Cardiac muscle cell (in vitro differentiated cells and primary cell): ENCODE results near the gene ADAMTS2. TPM values are rescaled to one million over a fixed set of nuclear protein-coding genes. Genes with fewer than 3 reads are reported as not detected.

Experiments used
- DNase-seq, 2 donors: peaks; one replicate each; pipeline versions ENCODE4 v3.0.0 to v3.0.0-alpha.2; 2010 to 2017; ENCODE audit warnings: low read depth in 1 of 2, low spot score in 1 of 2
- H3K27ac ChIP-seq: fragments of 200-600 bp; sonication (generic); 2 replicates; pipeline ENCODE4 v1.5.1; 2016
- H3K27me3 ChIP-seq: fragments of 200-600 bp; sonication (generic); 2 replicates; pipeline ENCODE4 v1.6.0; 2016; ENCODE audit warnings: control low read depth
- H3K36me3 ChIP-seq: fragments of 200-600 bp; sonication (generic); 2 replicates; pipeline ENCODE4 v1.5.1; 2016; ENCODE audit warnings: control low read depth
- H3K4me1 ChIP-seq: fragments of 200-600 bp; sonication (generic); 2 replicates; pipeline ENCODE4 v1.8.1; 2017; ENCODE audit warnings: low read depth, mild to moderate bottlenecking, mixed run types
- H3K4me3 ChIP-seq: fragments of 200-600 bp; sonication (generic); 2 replicates; pipeline ENCODE4 v1.5.1; 2016; ENCODE audit warnings: mild to moderate bottlenecking
- H3K9me3 ChIP-seq: fragments of 200-600 bp; sonication (generic); 2 replicates; pipeline ENCODE4 v1.5.1; 2017; ENCODE audit warnings: low read depth, mild to moderate bottlenecking, control low read depth
- CTCF ChIP-seq: IDR thresholded peaks from 2 replicates; pipeline ENCODE4 v1.5.1; 2012; ENCODE audit warnings: low read depth, mild to moderate bottlenecking, low read length
- polyA plus RNA-seq: library from polyadenylated mRNA; unstranded; fragments of >200 nt; fragmentation: Nextera tagmentation; extraction: Ambion mirVana; gene quantifications from 2 replicates; pipeline ENCODE4 v1.2.1, GENCODE V29; 2016
- total RNA-seq: library from RNA; depleted of rRNA; stranded (reverse); fragments of >200 nt; gene quantifications from 2 replicates; pipeline ENCODE4 v1.2.3, GENCODE V29; 2016

ADAMTS2 gene
- total and polyA plus RNA-seq, 2 experiments from 2014 or later = 3.1 to 8.8 TPM

- TF ChIP-seq CTCF = no peak
- Histone ChIP-seq H3K36me3 (no peaks in the 10 kb centered on the region), H3K27me3 (no peaks in the 10 kb centered on the region), H3K4me1 (peaks cover 4% of the 10 kb centered on the region), H3K4me3 (no peak overlapping the region), H3K9me3 (no peaks in the 10 kb centered on the region), H3K27ac (no peak overlapping the region)
- DNase-seq = no peak
These were observed 199.0 kb downstream of the ADAMTS2 start for GRCh38 chr5:179146277-179146676.

GRCh38 chr5:179143446-179143845 is 201.8 kb downstream of the ADAMTS2 start:
- no peak overlapping the region for H3K27ac ChIP-seq
- no peaks in the 10 kb centered on the region for H3K9me3 ChIP-seq
- no peaks in the 10 kb centered on the region for H3K36me3 ChIP-seq
- peaks cover 4% of the 10 kb centered on the region for H3K4me1 ChIP-seq
- peak; percentile 38 for TF ChIP-seq CTCF
- H3K27me3 ChIP-seq = no peaks in the 10 kb centered on the region
- no peak overlapping the region for H3K4me3 ChIP-seq
- DNase-seq = peak; percentile 57 to 60

- Histone ChIP-seq H3K4me3 (no peak overlapping the region), H3K4me1 (peaks cover 4% of the 10 kb centered on the region), H3K27me3 (no peaks in the 10 kb centered on the region), H3K36me3 (no peaks in the 10 kb centered on the region), H3K9me3 (no peaks in the 10 kb centered on the region), H3K27ac (no peak overlapping the region)
- no peak for TF ChIP-seq CTCF
- peak in 1 of 2 donors; percentile 58 for DNase-seq
These were observed 202.6 kb downstream of the ADAMTS2 start for GRCh38 chr5:179142434-179143198.

GRCh38 chr5:179141867-179142266 is 203.4 kb downstream of the ADAMTS2 start:
- TF ChIP-seq CTCF = no peak
- Histone ChIP-seq H3K4me1 (peaks cover 4% of the 10 kb centered on the region), H3K27me3 (no peaks in the 10 kb centered on the region), H3K27ac (no peak overlapping the region), H3K4me3 (no peak overlapping the region), H3K9me3 (no peaks in the 10 kb centered on the region), H3K36me3 (no peaks in the 10 kb centered on the region)
- DNase-seq = no peak

- no peak for DNase-seq
- Histone ChIP-seq H3K9me3 (no peaks in the 10 kb centered on the region), H3K4me1 (peaks cover 4% of the 10 kb centered on the region), H3K4me3 (no peak overlapping the region), H3K36me3 (no peaks in the 10 kb centered on the region), H3K27me3 (no peaks in the 10 kb centered on the region), H3K27ac (no peak overlapping the region)
- no peak for TF ChIP-seq CTCF
These were observed 205.0 kb downstream of the ADAMTS2 start for GRCh38 chr5:179140293-179140692.
